ENCODE measurements around the gene PER1.
"Not testable (repeated sequence)": the region's sequence is repeated elsewhere in the genome, so short reads cannot be mapped to it uniquely, and the experiment has no call there.

Gene PER1

DNA sequence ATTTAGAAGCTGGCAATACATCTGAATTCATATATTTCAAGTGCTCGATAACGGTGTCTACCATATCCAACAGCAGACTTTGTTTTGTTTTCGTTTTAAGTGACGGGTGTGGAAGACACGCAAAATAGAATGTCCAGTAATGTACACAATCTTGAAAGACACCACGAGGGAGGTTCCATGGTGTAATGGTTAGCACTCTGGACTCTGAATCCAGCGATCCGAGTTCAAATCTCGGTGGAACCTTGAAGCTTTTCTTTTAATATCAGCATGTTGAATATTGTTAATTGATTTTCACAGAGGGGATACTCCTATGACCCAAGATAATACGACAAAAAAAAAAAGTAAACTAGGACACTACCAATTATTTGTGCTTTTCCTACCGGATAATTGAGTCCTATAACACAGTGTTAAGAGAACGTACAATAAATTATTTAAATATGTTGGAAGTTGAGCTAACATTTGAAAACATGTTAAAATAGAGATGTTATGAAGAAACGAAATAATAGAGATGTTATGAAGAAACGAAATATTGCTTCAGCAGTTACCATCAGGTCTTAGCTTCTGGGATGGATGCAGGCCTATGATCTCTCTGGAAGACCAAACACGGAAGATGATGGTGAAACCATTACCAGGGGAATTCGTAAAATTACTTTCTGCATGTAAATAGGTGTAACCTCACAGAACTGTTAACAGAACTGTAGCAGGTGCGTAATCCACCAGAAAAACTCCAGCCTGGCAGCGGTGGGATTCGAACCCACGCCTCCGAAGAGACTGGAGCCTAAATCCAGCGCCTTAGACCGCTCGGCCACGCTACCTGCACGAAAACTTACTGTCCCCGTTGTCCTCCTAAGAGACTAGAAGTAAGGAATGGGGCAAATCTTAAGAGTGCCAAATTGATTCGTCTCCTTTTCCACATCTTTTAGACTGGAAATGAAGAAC, 32.4 kb downstream of the PER1 start:
- Mint-ChIP-seq H3K4me3 (peak overlapping the region; percentile 81), H3K27ac (peak overlapping the region; percentile 99), H3K9me3 (no peaks in the 10 kb centered on the region), H3K27me3 (peaks cover 44% of the 10 kb centered on the region), H3K36me3 (no peaks in the 10 kb centered on the region), H3K4me1 (peaks cover 48% of the 10 kb centered on the region)
- DNase-seq (ENCODE audit: low spot score in 2 of 2): peak; percentile 83 to 86
- peak; percentile 65 for ATAC-seq (ENCODE audit: low read depth)

DNA sequence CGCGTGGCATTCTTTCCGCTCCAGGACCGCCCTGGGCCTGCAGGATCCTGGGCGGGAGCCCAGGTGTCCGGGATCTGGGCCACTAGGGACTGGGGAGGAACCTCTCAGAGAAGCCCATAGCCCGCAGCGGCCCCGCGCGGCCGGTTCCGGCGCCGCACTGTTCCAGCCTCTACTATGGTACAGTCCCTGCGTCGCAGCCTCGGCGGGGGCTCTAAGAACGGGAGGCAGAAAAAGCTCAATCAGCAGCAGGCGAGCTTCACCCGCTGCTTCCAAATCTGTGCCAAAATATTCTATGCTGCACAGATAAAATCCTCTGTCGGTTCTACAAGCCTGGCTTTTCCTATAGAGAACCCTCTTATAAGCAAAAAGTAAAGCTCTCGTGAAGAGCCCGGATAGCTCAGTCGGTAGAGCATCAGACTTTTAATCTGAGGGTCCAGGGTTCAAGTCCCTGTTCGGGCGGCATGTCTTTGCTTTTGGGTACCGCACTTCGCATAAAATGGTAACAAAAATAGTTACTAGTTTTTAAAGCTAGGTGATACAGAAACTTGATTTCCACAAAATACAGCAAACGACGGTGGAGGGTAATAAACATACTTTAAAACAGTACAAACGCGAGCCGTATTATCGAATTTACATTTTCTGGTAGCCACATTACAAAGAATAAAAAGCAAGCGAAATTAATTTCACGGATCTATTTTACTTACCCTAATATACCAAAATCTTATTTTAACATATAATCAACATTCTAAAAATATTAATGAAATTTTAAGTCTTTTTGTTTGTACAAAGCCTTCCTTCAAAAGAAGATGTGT, 33.2 kb downstream of the PER1 start:
- Mint-ChIP-seq H3K36me3 (no peaks in the 10 kb centered on the region), H3K27ac (peak overlapping the region; percentile 99), H3K27me3 (peaks cover 44% of the 10 kb centered on the region), H3K4me3 (peak overlapping the region; percentile 85), H3K9me3 (no peaks in the 10 kb centered on the region), H3K4me1 (peaks cover 40% of the 10 kb centered on the region)
- peak; percentile 77 to 89 for DNase-seq (ENCODE audit: low spot score in 2 of 2)
- peak; percentile 68 for ATAC-seq (ENCODE audit: low read depth)

DNA sequence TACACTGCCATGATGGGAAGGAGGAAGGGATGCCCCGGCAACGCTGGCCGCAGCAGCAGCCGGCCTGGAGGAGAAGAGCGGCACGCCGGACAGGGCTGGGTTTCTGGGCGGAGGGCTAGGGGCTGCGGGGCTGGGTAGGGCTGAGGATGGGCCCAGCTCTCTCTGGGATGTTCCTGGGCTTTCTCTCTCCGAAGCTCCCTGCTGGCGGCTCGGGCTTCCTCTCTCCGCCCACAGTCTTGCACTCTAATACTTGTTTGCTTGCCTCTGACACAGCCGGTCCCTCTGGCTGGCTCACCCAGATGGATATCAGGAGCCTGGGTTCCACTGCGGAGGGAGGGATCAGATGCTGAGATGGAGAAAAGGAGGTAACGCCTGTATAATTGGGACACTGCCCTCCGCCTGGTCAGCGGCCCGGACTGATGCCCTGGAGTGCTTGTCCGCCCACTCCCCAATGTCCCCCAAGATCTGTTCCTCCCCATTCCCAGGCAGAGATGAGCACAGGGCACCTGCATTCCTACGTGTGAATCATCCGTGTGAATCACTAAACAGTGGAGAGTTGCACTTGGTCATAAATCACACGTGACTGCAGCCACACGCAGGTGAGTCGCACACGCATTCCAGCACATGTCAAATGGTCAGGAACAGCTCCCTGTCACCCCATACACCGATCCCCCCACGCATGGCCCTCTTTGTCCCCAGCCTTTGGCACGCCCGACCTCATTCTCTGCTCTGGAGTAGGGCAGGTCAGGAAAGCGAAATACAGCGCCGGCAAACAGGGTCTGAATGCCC, 34.0 kb downstream of the PER1 start, which contains the start of gene ALOXE3:
Gene ALOXE3 (minus strand): TSS at position 535 of the 789 bp plus-strand sequence. CDS start 524 bp downstream, at position 11.
- H3K27me3 Mint-ChIP-seq: peaks cover 40% of the 10 kb centered on the region
- H3K36me3 Mint-ChIP-seq: no peaks in the 10 kb centered on the region
- H3K4me1 Mint-ChIP-seq: peaks cover 32% of the 10 kb centered on the region
- peak within 1 kb of the TSS; percentile 99 for H3K27ac Mint-ChIP-seq
- H3K9me3 Mint-ChIP-seq: no peaks in the 10 kb centered on the region
- peak within 1 kb of the TSS; percentile 85 for H3K4me3 Mint-ChIP-seq
- no peak for DNase-seq (ENCODE audit: low spot score in 2 of 2)
- peak; percentile 0 for ATAC-seq (ENCODE audit: low read depth)

DNA sequence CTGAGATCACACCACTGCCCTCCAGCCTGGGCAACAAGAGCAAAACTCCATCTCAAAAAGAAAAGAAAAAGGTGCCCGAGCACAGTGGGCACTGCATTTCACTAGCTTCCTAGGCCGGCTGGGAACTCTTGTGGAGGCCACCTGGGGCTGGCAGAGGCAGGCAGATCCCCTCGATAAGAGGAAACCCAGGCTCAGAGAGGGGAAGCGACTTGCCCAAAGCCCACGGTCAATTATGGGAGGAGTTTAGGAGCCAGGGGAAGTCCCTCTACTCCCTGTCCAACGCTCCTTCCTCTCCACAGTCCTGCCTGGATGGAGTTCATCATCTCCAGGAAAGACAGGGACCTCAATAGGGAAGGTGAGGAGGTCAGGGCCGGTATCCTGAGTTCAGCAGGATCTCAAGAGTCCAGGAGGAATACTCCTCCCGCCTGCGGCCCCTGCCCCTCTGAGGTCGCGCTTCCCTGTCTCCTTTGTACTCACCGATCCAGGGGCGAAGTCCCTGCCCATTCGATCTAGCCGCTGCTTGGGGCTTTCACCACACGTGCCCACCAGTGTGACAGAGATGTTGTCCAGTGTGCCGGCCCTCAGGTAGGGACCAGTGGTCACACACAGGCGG, 34.7 kb downstream of the PER1 start:
- peak overlapping the region; percentile 85 for H3K4me3 Mint-ChIP-seq

DNA sequence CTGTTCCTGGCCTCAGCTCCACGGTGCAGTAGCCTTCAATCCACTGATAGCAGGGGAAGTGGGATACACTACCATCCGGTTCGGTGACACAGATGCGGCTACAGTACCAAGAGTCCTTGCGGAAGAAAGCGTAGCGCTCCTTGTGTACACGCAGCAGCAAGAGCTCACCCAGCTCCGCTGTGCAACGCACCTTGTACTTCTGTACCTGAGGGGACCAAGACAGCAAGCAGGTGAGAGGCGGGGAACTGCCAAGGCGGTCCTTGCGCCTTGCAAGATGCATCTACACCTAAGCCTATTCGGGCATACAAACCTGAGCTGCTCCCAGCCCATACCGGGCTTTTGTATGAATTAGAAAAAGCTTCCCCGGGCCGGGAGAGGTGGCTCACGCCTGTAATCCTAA, 35.4 kb downstream of the PER1 start:
- Mint-ChIP-seq H3K27ac (no peak overlapping the region), H3K36me3 (no peaks in the 10 kb centered on the region), H3K9me3 (no peaks in the 10 kb centered on the region), H3K4me3 (no peak overlapping the region), H3K4me1 (peaks cover 23% of the 10 kb centered on the region), H3K27me3 (peaks cover 41% of the 10 kb centered on the region)
- DNase-seq (ENCODE audit: low spot score in 2 of 2) (no peak), ATAC-seq (ENCODE audit: low read depth) (no peak)

More for the DNA sequence above, 34.7 kb downstream of the PER1 start:
- H3K27me3 Mint-ChIP-seq: peaks cover 44% of the 10 kb centered on the region
- H3K36me3 Mint-ChIP-seq: no peaks in the 10 kb centered on the region
- H3K4me1 Mint-ChIP-seq: peaks cover 27% of the 10 kb centered on the region
- ATAC-seq (ENCODE audit: low read depth): no peak
- H3K9me3 Mint-ChIP-seq: no peaks in the 10 kb centered on the region
- H3K27ac Mint-ChIP-seq: no peak overlapping the region
- no peak for DNase-seq (ENCODE audit: low spot score in 2 of 2)

DNA sequence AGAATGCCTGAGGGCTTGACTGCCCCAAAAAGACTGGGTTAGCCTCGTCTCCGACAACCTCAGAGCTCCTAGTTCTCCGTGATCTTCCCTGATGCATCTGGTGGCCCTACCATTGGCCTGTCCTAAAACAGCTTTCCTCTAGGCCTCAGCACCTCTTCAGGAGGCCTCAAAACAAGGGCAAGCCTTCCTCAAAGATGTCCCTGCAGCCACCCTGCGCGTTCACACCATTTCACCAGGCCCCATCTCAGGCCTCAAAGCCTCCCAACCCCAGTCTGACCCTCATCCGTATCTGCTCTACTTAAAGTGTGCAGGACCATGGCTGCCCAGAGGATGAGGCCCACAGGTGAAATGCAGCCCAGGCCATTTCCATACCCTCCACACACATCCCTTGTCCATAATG, 41.3 kb downstream of the PER1 start:
- Mint-ChIP-seq H3K4me1 (peaks cover 3% of the 10 kb centered on the region), H3K27ac (no peak overlapping the region), H3K9me3 (no peaks in the 10 kb centered on the region), H3K27me3 (peaks cover 34% of the 10 kb centered on the region), H3K36me3 (no peaks in the 10 kb centered on the region), H3K4me3 (peak overlapping the region; percentile 28)
- ATAC-seq (ENCODE audit: low read depth) (no peak), DNase-seq (ENCODE audit: low spot score in 2 of 2) (no peak)

DNA sequence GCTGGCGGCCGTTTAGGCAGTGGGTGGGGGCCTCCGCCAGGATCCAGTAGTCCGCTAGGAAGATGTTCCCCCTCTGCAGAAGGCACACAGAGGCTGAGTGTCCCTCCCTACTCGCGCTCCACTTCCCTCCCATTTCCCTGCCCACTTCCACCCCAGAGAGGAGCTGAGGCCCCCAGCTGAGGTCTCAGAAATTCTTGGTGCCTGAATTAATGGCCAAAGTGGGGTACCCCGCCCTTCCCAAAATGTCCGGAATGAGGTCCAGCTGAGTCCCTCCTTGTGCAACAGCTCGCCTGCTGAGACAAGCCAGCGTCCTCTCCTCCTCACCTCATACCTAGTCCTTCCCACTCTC, 41.8 kb downstream of the PER1 start:
- no peak for ATAC-seq (ENCODE audit: low read depth)
- Mint-ChIP-seq H3K27ac (no peak overlapping the region), H3K27me3 (peaks cover 30% of the 10 kb centered on the region), H3K4me3 (no peak overlapping the region), H3K4me1 (peaks cover 3% of the 10 kb centered on the region), H3K36me3 (no peaks in the 10 kb centered on the region), H3K9me3 (no peaks in the 10 kb centered on the region)
- DNase-seq (ENCODE audit: low spot score in 2 of 2): no peak

DNA sequence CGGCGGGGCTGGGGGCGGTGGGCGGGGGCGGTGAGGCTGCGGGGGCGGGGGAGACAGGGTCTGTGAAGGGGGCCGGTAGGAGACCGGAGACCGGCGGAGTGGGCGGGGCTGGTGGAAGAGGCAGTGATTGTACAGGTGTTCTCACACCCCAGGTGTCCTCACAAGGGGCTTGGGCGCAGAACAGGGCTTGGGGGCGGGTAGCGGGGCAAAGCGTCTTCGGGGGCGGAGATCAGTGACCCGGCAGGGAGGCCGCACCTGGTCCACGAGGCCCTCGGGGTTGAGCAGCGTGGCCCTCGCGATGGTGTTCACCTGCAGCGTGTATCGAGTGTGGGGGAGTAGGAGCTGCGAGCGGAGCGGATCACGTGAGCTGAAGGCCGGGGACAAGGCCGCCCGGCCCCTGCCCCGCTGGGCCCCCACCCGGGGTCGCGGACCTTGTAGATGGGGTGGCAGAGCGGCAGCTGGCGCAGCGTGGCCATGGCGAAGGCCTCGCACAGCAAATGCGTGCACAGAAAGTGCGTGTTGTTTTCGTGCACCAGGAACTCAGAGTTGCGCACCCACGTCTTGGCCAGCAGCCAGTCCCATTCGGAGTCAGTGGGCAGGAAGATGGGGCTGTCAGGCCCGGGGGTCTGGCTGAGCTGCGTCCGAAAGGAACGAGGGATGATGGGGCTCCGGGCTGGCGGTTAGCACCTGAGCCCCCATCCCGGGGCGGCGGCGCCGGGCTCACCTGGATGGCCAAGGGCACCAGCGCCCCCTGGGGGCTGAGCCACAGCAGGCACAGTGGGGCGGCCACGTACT, 42.3 kb downstream of the PER1 start:
- H3K9me3 Mint-ChIP-seq: no peaks in the 10 kb centered on the region
- peaks cover 7% of the 10 kb centered on the region for H3K4me1 Mint-ChIP-seq
- no peak overlapping the region for H3K27ac Mint-ChIP-seq
- H3K36me3 Mint-ChIP-seq: no peaks in the 10 kb centered on the region
- ATAC-seq (ENCODE audit: low read depth) (peak; percentile 97), DNase-seq (ENCODE audit: low spot score in 2 of 2) (peak; percentile 85 to 90)
- H3K4me3 Mint-ChIP-seq: peak overlapping the region; percentile 55
- peaks cover 25% of the 10 kb centered on the region for H3K27me3 Mint-ChIP-seq

DNA sequence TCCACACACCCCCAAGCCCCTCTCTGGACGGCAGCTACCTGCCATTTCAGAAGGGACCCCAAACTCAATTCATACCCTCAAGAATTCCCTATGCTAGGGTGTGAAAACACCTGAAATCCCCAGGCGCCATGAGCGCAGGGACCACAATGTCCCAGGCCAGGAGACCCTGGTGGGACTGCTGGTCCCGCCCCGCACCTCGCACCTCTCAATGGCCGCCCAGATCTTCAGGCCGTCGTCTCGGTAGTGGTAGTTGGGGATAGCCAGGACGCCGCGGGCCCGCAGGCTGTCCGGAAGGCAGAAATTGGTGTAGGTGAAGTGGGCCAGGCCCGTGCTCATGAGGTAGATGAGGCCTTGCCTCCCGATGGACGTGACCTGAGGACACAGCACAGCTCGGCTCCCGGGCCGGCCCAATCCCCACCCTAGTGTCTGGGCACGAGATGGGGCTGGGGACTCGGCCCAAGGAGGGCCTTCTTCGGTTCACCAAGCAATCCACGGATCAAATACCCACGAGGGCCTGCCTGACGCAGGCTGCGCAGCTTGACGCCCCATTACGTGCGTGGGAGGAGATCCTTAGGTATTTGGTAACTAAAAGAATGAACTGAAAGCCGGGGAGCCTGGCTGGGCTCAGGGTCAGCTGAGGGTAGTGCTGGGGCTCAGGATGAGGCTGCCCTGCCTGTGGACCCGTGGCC, 43.1 kb downstream of the PER1 start:
- peaks cover 7% of the 10 kb centered on the region for H3K4me1 Mint-ChIP-seq
- peak overlapping the region; percentile 45 for H3K4me3 Mint-ChIP-seq
- H3K9me3 Mint-ChIP-seq: no peaks in the 10 kb centered on the region
- H3K27ac Mint-ChIP-seq: no peak overlapping the region
- DNase-seq (ENCODE audit: low spot score in 2 of 2) (no peak), ATAC-seq (ENCODE audit: low read depth) (no peak)
- H3K27me3 Mint-ChIP-seq: peaks cover 19% of the 10 kb centered on the region
- H3K36me3 Mint-ChIP-seq: no peaks in the 10 kb centered on the region

DNA sequence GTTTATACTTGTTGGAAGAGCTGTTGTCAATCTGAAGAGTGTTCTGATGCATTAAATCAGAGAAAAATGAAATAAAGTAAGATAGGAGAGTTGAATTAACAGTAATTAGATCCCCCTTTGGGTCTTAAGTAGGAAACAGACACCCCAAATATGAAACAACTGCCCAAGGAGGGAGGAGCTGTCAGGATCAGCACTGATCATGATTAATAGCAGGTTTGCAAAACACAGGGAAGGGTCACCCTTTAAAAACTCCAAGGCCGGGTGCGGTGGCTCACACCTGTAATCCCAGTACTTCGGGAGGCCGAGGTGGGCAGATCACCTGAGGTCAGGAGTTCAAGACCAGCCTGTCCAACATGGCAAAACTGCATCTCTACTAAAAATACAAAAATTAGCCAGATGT, 45.2 kb downstream of the PER1 start:
- H3K27me3 Mint-ChIP-seq; DNase-seq (ENCODE audit: low spot score in 2 of 2); H3K27ac Mint-ChIP-seq; ATAC-seq (ENCODE audit: low read depth); H3K4me3 Mint-ChIP-seq; H3K9me3 Mint-ChIP-seq; H3K4me1 Mint-ChIP-seq; H3K36me3 Mint-ChIP-seq: not testable (repeated sequence)

DNA sequence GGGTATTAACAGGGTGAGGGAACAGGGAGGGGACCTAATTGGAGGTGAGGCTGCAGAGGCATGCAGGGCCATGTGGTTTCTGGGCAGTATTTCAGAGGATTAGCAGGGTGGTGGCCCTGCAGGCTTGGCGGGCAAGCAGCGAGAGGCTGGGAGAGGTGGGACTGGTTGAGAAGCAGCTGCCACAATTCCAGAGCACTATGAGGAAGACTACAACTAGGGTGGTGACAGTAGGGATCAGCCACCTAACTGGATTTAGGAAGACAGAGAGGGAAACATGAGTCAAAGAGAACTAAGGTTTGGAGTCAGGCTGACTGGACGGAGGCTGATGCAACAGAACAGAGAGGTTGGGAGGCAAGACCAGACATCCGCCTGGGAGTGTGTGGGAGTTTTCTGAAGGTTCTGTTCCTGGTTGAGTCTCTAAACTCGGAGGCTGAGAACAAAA, 46.2 kb downstream of the PER1 start:
- Mint-ChIP-seq H3K27me3 (peaks cover 4% of the 10 kb centered on the region), H3K9me3 (no peaks in the 10 kb centered on the region), H3K27ac (no peak overlapping the region), H3K4me1 (peaks cover 5% of the 10 kb centered on the region), H3K36me3 (no peaks in the 10 kb centered on the region), H3K4me3 (no peak overlapping the region)
- ATAC-seq (ENCODE audit: low read depth) (no peak), DNase-seq (ENCODE audit: low spot score in 2 of 2) (no peak)

DNA sequence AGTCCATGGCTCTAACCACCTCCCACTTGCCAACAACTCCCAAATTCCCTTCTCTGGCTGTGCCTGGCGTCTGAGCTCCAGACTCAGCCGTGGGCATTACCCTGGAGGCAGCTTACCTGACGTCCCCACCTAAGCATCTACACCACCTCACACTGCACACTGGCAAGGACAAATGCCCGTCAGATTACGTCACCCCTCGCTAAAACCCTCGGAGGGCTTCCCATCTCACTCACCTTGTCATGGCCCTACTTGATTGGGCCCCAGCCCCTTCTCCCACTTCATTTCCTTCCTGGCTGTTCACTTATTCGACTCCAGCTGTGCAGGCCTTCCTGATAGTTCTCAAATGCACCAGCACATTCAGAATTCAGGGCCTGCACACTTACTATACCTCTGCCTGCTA, 47.3 kb downstream of the PER1 start:
- Mint-ChIP-seq H3K9me3 (no peaks in the 10 kb centered on the region), H3K36me3 (no peaks in the 10 kb centered on the region), H3K4me1 (peaks cover 4% of the 10 kb centered on the region), H3K27ac (no peak overlapping the region), H3K27me3 (no peaks in the 10 kb centered on the region), H3K4me3 (no peak overlapping the region)
- DNase-seq (ENCODE audit: low spot score in 2 of 2) (no peak), ATAC-seq (ENCODE audit: low read depth) (no peak)
